ENCODE measurements around the gene GALNT10.

- TF ChIP-seq MAZ (IDR thresholded peaks at IDR 0.05; ENCODE audit: borderline replicate concordance, low read depth, low read length) (no peak), POLR2A (IDR thresholded peaks at IDR 0.05; ENCODE audit: low read depth, low read length) (no peak), CTCF (conservative IDR thresholded peaks at IDR 0.05; ENCODE audit: low read depth, low read length) (no peak), USF2 (IDR thresholded peaks at IDR 0.05; ENCODE audit: low read depth, low read length) (no peak)
Measured at GRCh38 chr5:154271466-154271865, 80.9 kb downstream of the GALNT10 start.

Data from IMR-90 (cell line).